Astrocyte of the spinal cord (primary cell): ENCODE measurements around the gene TMEM14C.

ENCODE experiments used
- DNase-seq: peaks from one replicate; pipeline ENCODE4 v3.0.0; 2011; ENCODE audit warnings: low read depth, low spot score
- H3K4me3 ChIP-seq: 2 replicates; pipeline ENCODE4 v1.5.1; 2011; ENCODE audit warnings: low read depth, mild to moderate bottlenecking, low read length, moderate library complexity
- in situ Hi-C: cut with HindIII; loops from 2 replicates; pipeline ENCODE4 v1.10.0; 2017; ENCODE audit warnings: low sequenced_read_pairs
- TF ChIP-seq, protein P1 (sequence below): IDR thresholded peaks from 2 replicates; pipeline ENCODE4 v1.5.1; 2012; ENCODE audit warnings: low read depth, mild to moderate bottlenecking, low read length, inconsistent platforms

Gene TMEM14C

GRCh38 chr6:10721850-10722569, 860 bp upstream of the TMEM14C start:
- DNase-seq = no peak
- peak overlapping the region; percentile 58 for H3K4me3 ChIP-seq
- TF ChIP-seq, protein P1, sequence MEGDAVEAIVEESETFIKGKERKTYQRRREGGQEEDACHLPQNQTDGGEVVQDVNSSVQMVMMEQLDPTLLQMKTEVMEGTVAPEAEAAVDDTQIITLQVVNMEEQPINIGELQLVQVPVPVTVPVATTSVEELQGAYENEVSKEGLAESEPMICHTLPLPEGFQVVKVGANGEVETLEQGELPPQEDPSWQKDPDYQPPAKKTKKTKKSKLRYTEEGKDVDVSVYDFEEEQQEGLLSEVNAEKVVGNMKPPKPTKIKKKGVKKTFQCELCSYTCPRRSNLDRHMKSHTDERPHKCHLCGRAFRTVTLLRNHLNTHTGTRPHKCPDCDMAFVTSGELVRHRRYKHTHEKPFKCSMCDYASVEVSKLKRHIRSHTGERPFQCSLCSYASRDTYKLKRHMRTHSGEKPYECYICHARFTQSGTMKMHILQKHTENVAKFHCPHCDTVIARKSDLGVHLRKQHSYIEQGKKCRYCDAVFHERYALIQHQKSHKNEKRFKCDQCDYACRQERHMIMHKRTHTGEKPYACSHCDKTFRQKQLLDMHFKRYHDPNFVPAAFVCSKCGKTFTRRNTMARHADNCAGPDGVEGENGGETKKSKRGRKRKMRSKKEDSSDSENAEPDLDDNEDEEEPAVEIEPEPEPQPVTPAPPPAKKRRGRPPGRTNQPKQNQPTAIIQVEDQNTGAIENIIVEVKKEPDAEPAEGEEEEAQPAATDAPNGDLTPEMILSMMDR = no peak
- in situ Hi-C loops = no loop called here

DNA sequence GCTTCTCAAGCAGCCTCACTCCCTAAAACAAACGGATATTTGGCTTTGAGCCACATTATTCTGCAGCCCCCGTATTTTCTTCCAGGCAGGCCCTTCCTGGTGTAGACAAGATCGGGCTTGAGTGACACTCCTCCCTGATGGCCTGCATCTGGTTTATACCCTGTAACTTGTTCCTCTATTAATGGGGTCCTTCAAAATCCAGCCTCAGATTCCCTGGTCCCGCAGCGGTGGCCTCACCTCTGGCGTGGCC, 375 bp upstream of the TMEM14C start:
- in situ Hi-C loops = no loop called here
- H3K4me3 ChIP-seq = peak overlapping the region; percentile 58
- no peak for DNase-seq
- TF ChIP-seq, protein P1 = no peak

- H3K4me3 ChIP-seq = peak overlapping the region; percentile 58
- DNase-seq = no peak
- TF ChIP-seq, protein P1 = no peak
- in situ Hi-C loops = no loop called here
Measured at GRCh38 chr6:10723567-10723881, 654 bp downstream of the TMEM14C start.

GRCh38 chr6:10725044-10725443, 2.2 kb downstream of the TMEM14C start:
- TF ChIP-seq, protein P1 = no peak
- DNase-seq = no peak
- no peak overlapping the region for H3K4me3 ChIP-seq
- in situ Hi-C loops = no loop called here

GRCh38 chr6:10725716-10726115, 2.8 kb downstream of the TMEM14C start:
- in situ Hi-C loops = no loop called here
- TF ChIP-seq, protein P1 = no peak
- H3K4me3 ChIP-seq = no peak overlapping the region

GRCh38 chr6:10730254-10730653, 7.4 kb downstream of the TMEM14C start:
- H3K4me3 ChIP-seq = no peak overlapping the region
- in situ Hi-C loops = no loop called here
- TF ChIP-seq, protein P1 = no peak
- no peak for DNase-seq

More at GRCh38 chr6:10725716-10726115, 2.8 kb downstream of the TMEM14C start:
- no peak for DNase-seq
